Choroid plexus epithelial cell (primary cell): ENCODE measurements around the gene USP32.

Source experiments
- DNase-seq: peaks from one replicate; pipeline ENCODE4 v3.0.0-alpha.2; 2010; ENCODE audit warnings: low read depth
- H3K4me3 ChIP-seq: 2 replicates; pipeline ENCODE4 v1.5.1; 2011; ENCODE audit warnings: low read depth, mild to moderate bottlenecking, control low read depth, low read length, moderate library complexity
- CTCF ChIP-seq: conservative IDR thresholded peaks from 2 replicates; pipeline ENCODE4 v1.5.1; 2011; ENCODE audit warnings: low read depth, mild to moderate bottlenecking, control low read depth, inconsistent platforms, low read length, moderate library complexity

The USP32 gene

GRCh38 chr17:60130466-60130865, 261.5 kb downstream of the USP32 start:
- H3K4me3 ChIP-seq, result no peak overlapping the region
- no peak for DNase-seq
- no peak for TF ChIP-seq CTCF

GRCh38 chr17:60129164-60129563, 262.8 kb downstream of the USP32 start:
- TF ChIP-seq CTCF, result no peak
- H3K4me3 ChIP-seq, result no peak overlapping the region
- DNase-seq, result no peak
